ENCODE measurements around the gene STEAP2.

STEAP2 gene

DNA sequence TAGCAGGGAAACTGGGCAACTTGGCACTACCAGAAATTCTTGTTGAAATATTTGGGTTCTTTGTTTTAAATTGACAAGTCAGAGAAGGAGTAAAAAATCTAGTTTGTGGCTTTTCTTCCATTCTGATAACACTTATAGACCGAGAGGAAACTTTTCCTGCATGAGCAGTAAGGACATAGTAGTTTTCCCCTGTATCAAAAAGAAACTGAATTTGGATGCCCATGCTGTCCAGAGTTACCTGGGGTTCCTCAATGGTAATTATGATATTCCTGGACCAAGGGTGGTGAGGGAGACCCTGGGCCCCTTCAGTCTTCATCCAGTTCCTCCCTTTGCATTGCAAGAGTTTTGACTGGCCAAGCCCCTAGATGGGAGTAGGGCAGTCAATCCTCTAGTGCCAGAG is 19.9 kb upstream of the STEAP2 start:
- TF ChIP-seq, protein P1, sequence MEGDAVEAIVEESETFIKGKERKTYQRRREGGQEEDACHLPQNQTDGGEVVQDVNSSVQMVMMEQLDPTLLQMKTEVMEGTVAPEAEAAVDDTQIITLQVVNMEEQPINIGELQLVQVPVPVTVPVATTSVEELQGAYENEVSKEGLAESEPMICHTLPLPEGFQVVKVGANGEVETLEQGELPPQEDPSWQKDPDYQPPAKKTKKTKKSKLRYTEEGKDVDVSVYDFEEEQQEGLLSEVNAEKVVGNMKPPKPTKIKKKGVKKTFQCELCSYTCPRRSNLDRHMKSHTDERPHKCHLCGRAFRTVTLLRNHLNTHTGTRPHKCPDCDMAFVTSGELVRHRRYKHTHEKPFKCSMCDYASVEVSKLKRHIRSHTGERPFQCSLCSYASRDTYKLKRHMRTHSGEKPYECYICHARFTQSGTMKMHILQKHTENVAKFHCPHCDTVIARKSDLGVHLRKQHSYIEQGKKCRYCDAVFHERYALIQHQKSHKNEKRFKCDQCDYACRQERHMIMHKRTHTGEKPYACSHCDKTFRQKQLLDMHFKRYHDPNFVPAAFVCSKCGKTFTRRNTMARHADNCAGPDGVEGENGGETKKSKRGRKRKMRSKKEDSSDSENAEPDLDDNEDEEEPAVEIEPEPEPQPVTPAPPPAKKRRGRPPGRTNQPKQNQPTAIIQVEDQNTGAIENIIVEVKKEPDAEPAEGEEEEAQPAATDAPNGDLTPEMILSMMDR (IDR thresholded peaks at IDR 0.05; ENCODE audit: low read depth, low read length, missing control alignments), result no peak
- DNase-seq (ENCODE audit: extremely low read depth, low read depth), result no peak
- no peak overlapping the region for H3K4me3 ChIP-seq (replicated peaks; ENCODE audit: low read depth, low read length)

DNA sequence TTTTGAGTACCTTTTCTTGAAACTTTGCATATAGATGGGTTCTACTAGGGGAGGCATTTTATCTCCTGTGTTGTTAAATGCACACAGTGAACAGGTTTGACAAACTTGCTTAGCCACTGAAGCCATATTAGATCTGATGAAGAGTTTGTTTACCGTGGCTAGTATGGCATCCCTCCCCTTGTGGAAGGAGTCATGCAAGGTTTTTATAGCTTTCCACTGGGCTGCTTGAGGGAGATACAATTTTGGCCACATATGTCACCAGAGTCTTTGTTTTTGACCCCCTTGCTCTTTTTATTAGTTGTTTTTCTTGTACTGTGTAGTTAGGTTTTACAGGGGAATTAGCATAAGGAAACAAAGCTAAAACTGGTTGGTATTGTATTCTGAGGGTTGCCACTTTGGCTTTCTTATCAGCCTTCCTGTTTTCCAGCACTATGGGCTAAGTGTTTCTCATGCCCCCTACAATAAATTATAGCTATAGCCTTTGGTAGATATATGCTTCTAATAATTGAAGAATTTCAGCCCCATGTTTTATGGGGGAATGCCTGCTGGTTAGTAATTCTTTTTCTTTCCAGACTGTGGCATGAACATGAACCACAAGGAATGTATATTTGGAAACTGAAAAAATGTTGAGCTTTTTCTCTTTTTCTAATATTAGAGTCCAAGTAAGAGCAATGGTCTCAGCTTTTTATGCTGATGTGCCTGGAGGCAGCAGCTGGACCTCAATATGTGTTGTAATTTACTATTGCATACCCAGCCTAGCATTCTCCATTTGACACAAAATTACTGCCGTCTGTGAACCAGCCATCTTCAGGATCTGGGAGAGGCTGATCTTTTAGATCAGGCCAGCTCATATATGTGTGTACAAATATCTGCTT is 18.4 kb upstream of the STEAP2 start:
- TF ChIP-seq, protein P1 (IDR thresholded peaks at IDR 0.05; ENCODE audit: low read depth, low read length, missing control alignments), result no peak
- DNase-seq (ENCODE audit: extremely low read depth, low read depth), result no peak
- H3K4me3 ChIP-seq (replicated peaks; ENCODE audit: low read depth, low read length), result no peak overlapping the region

- TF ChIP-seq, protein P1 (IDR thresholded peaks at IDR 0.05; ENCODE audit: low read depth, low read length, missing control alignments), result no peak
- no peak overlapping the region for H3K4me3 ChIP-seq (replicated peaks; ENCODE audit: low read depth, low read length)
- DNase-seq (ENCODE audit: extremely low read depth, low read depth), result no peak
Observed at GRCh38 chr7:90194911-90195809, 16.4 kb upstream of the STEAP2 start.

- H3K4me3 ChIP-seq (replicated peaks; ENCODE audit: low read depth, low read length), result no peak overlapping the region
- DNase-seq (ENCODE audit: extremely low read depth, low read depth), result no peak
- TF ChIP-seq, protein P1 (IDR thresholded peaks at IDR 0.05; ENCODE audit: low read depth, low read length, missing control alignments), result no peak
Observed at GRCh38 chr7:90201500-90202195, 9.9 kb upstream of the STEAP2 start.

DNA sequence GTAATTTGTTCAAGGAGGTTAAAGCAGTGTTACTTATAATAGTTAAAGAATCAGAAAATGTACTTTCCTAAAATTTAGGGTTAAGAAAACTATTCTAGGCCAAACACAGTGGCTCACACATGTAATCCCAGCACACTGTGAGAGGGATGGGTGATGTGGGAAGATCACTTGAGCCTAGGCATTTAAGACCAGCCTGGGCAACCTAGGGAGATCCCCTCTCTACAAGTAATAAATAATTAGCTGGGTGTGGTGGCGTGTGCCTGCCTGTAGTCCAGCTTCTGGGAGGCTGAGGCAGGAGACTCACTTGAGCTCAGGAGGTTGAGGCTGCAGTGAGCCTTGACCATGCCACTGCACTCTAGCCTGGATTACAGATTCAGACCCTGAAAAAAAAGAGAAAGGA is 3.6 kb upstream of the STEAP2 start:
- no peak overlapping the region for H3K4me3 ChIP-seq (replicated peaks; ENCODE audit: low read depth, low read length)
- no peak for DNase-seq (ENCODE audit: extremely low read depth, low read depth)
- TF ChIP-seq, protein P1 (IDR thresholded peaks at IDR 0.05; ENCODE audit: low read depth, low read length, missing control alignments), result no peak

GRCh38 chr7:90209776-90210175 is 1.8 kb upstream of the STEAP2 start:
- no peak for DNase-seq (ENCODE audit: extremely low read depth, low read depth)
- TF ChIP-seq, protein P1 (IDR thresholded peaks at IDR 0.05; ENCODE audit: low read depth, low read length, missing control alignments), result no peak
- no peak overlapping the region for H3K4me3 ChIP-seq (replicated peaks; ENCODE audit: low read depth, low read length)
